HEK293T (cell line): ENCODE results near the gene EZR.

ENCODE experiments used
- BHLHE40 ChIP-seq: fragments of 450-650 bp; IDR thresholded peaks from 2 replicates; pipeline ENCODE4 v1.6.1; 2016; ENCODE audit warnings: mild to moderate bottlenecking, moderate library complexity, borderline replicate concordance
- ELF4 ChIP-seq: fragments of 450-650 bp; IDR thresholded peaks from 2 replicates; pipeline ENCODE4 v1.6.1; 2017; ENCODE audit warnings: antibody characterized with exemption
- FOXM1 ChIP-seq: fragments of 450-650 bp; IDR thresholded peaks from 2 replicates; pipeline ENCODE4 v1.6.1; 2017; ENCODE audit warnings: mild to moderate bottlenecking, borderline replicate concordance
- NFRKB ChIP-seq: fragments of 450-650 bp; IDR thresholded peaks from 2 replicates; pipeline ENCODE4 v1.6.1; 2016; ENCODE audit warnings: mild to moderate bottlenecking, moderate library complexity
- TARDBP ChIP-seq: fragments of 450-650 bp; IDR thresholded peaks from 2 replicates; pipeline ENCODE4 v1.6.1; 2016
- TF ChIP-seq, protein P1 (sequence below): fragments of 450-650 bp; IDR thresholded peaks from 2 replicates; pipeline ENCODE4 v1.6.1; 2016

DNA sequence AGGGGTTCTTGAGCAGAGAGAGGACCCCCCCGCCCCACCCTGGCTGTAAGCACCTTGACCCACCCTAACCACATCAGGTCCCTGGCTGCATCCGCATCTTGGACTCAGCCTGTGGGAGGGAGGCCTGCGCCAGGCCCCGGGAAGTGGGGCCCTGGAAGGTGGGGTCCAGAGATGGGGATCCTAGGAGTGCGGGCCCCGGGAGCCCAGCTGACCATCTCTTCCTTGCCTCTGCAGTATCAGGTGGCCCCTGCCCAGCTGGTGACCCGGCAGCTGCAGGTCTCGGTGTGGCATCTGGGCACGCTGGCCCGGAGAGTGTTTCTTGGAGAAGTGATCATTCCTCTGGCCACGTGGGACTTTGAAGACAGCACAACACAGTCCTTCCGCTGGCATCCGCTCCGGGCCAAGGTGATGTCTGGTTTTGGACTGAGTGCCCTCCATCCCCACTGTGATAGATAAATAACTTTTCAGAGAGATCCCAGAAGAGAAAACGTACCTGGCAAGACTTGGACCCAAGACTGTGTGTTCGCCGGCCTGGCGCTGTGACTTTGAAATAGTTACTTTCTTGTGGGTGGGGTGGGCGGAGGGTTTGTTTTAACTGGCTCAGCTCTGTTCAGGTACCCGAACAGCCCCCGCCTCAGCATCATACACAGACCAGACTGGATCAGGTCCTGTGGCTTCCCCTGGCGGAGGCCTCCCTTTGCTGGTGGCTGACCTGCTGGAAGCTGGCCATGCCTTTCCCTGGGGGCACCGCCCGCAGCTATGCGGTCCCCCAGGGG, 62.0 kb downstream of the EZR start:
- no peak for TF ChIP-seq ELF4
- TF ChIP-seq FOXM1: no peak
- TF ChIP-seq, protein P1, sequence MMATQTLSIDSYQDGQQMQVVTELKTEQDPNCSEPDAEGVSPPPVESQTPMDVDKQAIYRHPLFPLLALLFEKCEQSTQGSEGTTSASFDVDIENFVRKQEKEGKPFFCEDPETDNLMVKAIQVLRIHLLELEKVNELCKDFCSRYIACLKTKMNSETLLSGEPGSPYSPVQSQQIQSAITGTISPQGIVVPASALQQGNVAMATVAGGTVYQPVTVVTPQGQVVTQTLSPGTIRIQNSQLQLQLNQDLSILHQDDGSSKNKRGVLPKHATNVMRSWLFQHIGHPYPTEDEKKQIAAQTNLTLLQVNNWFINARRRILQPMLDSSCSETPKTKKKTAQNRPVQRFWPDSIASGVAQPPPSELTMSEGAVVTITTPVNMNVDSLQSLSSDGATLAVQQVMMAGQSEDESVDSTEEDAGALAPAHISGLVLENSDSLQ: no peak
- no peak for TF ChIP-seq NFRKB
- TF ChIP-seq TARDBP: no peak
- TF ChIP-seq BHLHE40: no peak
